Forelimb muscle (tissue), 1 donor: ENCODE results near the gene PMEPA1. TPM values are rescaled to one million over a fixed set of nuclear protein-coding genes. Genes with fewer than 3 reads are reported as not detected.
A peak's percentile ranks its signal among the peaks of the same experiment; 100 is the strongest.

Experiments used
- DNase-seq: peaks from one replicate; pipeline ENCODE4 v3.0.0-alpha.2; 2013; ENCODE audit warnings: low read depth
- polyA plus RNA-seq: library from polyadenylated mRNA; unstranded; fragments of 120-200 nt; gene quantifications from one replicate; pipeline ENCODE4 v1.2.1, GENCODE V29; 2013; ENCODE audit not compliant: insufficient read length

The PMEPA1 gene
- polyA plus RNA-seq, 1 donor = 25.8 TPM

GRCh38 chr20:57737349-57737748 is 27.5 kb upstream of the PMEPA1 start:
- DNase-seq = no peak

GRCh38 chr20:57736738-57737347 is 27.0 kb upstream of the PMEPA1 start:
- no peak for DNase-seq

- DNase-seq = no peak
Observed at GRCh38 chr20:57735831-57736737, 26.3 kb upstream of the PMEPA1 start.

- no peak for DNase-seq
Observed at GRCh38 chr20:57734754-57735153, 24.9 kb upstream of the PMEPA1 start.

- DNase-seq = no peak
Observed at GRCh38 chr20:57732226-57732625, 22.4 kb upstream of the PMEPA1 start.

- no peak for DNase-seq
Observed at GRCh38 chr20:57728762-57729161, 18.9 kb upstream of the PMEPA1 start.

GRCh38 chr20:57727863-57728262 is 18.0 kb upstream of the PMEPA1 start:
- no peak for DNase-seq

GRCh38 chr20:57725636-57726035 is 15.8 kb upstream of the PMEPA1 start:
- no peak for DNase-seq

GRCh38 chr20:57724610-57725405 is 15.0 kb upstream of the PMEPA1 start:
- DNase-seq = no peak

GRCh38 chr20:57723816-57724215 is 14.0 kb upstream of the PMEPA1 start:
- DNase-seq = no peak

- DNase-seq = no peak
Observed at GRCh38 chr20:57719951-57720350, 10.1 kb upstream of the PMEPA1 start.

- DNase-seq = peak; percentile 94
Observed at GRCh38 chr20:57718490-57719009, 8.7 kb upstream of the PMEPA1 start.

- DNase-seq = no peak
Observed at GRCh38 chr20:57717797-57718196, 8.0 kb upstream of the PMEPA1 start.

- no peak for DNase-seq
Observed at GRCh38 chr20:57716901-57717300, 7.1 kb upstream of the PMEPA1 start.

GRCh38 chr20:57716202-57716601 is 6.4 kb upstream of the PMEPA1 start:
- no peak for DNase-seq

GRCh38 chr20:57715268-57715904 is 5.6 kb upstream of the PMEPA1 start:
- no peak for DNase-seq

GRCh38 chr20:57714409-57715267 is 4.8 kb upstream of the PMEPA1 start:
- DNase-seq = no peak

GRCh38 chr20:57713951-57714350 is 4.1 kb upstream of the PMEPA1 start:
- no peak for DNase-seq

GRCh38 chr20:57713505-57713903 is 3.7 kb upstream of the PMEPA1 start:
- no peak for DNase-seq

- no peak for DNase-seq
Observed at GRCh38 chr20:57712851-57713504, 3.2 kb upstream of the PMEPA1 start.
